ENCODE measurements around the gene ARL8B. TPM values are rescaled to one million over a fixed set of nuclear protein-coding genes. Genes with fewer than 3 reads are reported as not detected.

ARL8B gene
- total RNA-seq, 1 experiment from 2014 or later = 51.8 TPM

DNA sequence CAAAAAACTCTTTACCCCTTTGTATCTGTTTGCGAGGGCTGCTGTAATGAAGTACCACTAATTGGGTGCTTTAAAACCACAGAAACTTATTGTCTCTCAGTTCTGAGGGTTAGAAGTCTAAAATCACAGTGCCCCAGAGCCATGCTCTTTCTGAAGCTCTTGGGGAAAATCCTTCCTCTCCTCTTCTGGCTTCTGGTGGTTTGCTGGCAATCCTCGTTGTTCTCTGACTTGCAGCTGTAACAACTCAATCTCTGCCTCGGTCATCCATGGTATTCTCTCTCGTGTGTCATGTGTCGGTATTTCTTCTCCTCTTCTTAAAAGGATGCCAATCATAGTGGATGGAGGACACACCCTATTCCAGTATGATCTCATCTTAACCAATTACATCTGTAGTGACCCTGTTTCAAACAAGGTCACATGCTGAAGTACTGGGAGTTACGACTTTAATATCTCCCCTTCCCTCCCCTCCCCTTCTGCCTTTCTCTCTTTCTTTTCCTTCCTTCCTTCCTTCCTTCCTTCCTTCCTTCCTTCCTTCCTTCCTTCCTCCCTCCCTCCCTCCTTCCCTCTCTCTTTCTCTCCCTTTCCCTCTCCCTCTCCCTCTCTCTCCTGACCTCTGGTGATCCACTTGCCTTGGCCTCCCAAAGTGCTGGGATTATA is 6.5 kb upstream of the ARL8B start:
- Histone ChIP-seq H3K4me3 (ENCODE audit: low read depth in 2 of 2, low read length in 2 of 2) (no peak overlapping the region), H3K36me3 (ENCODE audit: control insufficient read depth, insufficient read depth, low read length) (no peaks in the 10 kb centered on the region), H3K27me3 (ENCODE audit: control insufficient read depth, insufficient read depth, low read length) (no peaks in the 10 kb centered on the region), H3K9me3 (ENCODE audit: control insufficient read depth, insufficient read depth, low read depth, low read length) (no peaks in the 10 kb centered on the region), H3K4me1 (ENCODE audit: control insufficient read depth, insufficient read depth, low read length) (no peaks in the 10 kb centered on the region), H3K27ac (ENCODE audit: low read length) (no peak overlapping the region)
- in situ Hi-C loops (cut with HindIII; ENCODE audit: low pct_unique_long_range_greater_than_20kb, low sequenced_read_pairs) = no loop called here
- no TSS peak for BruUV-seq (replicated peaks)
- ChIA-PET CTCF (no interaction called here), POLR2A (no interaction called here)
- ATAC-seq (no peak), DNase-seq (ENCODE audit: low read depth, low spot score) (no peak)
- intact Hi-C loops (cut with micrococcal nuclease; ENCODE audit: unreplicated experiment) = no loop called here
- TF ChIP-seq SIN3A (IDR thresholded peaks at IDR 0.05; ENCODE audit: borderline replicate concordance, insufficient read depth, low read depth, low read length) (no peak), REST (IDR thresholded peaks at IDR 0.05; ENCODE audit: insufficient read depth in 1 of 2, low read depth in 2 of 2, low read length in 1 of 2) (no peak), TCF7L2 (IDR thresholded peaks at IDR 0.05; ENCODE audit: low read depth, low read length) (no peak), POLR2AphosphoS5 (IDR thresholded peaks at IDR 0.05; ENCODE audit: low read depth, low read length) (no peak)
- TF ChIP-seq, protein P1, sequence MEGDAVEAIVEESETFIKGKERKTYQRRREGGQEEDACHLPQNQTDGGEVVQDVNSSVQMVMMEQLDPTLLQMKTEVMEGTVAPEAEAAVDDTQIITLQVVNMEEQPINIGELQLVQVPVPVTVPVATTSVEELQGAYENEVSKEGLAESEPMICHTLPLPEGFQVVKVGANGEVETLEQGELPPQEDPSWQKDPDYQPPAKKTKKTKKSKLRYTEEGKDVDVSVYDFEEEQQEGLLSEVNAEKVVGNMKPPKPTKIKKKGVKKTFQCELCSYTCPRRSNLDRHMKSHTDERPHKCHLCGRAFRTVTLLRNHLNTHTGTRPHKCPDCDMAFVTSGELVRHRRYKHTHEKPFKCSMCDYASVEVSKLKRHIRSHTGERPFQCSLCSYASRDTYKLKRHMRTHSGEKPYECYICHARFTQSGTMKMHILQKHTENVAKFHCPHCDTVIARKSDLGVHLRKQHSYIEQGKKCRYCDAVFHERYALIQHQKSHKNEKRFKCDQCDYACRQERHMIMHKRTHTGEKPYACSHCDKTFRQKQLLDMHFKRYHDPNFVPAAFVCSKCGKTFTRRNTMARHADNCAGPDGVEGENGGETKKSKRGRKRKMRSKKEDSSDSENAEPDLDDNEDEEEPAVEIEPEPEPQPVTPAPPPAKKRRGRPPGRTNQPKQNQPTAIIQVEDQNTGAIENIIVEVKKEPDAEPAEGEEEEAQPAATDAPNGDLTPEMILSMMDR (IDR thresholded peaks at IDR 0.05) = no peak

DNA sequence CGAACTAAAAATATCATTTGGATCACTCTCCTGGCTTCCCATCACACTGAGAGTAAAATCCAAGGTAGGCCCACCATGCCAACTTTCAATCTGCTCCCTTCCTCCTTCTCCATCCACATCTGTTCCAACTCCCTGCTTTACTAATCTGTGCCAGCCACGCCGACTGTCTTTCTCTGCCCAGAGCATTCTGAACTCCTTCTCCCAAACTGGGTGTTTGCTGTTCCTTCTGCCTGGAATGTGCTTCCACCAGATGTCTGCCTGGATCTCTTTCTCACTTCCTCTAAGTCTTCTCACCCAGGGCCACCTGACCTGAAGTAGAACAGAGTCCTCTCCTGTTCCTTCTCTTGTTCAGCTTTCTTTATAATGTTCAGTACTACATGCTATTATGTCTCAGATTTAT is 5.6 kb upstream of the ARL8B start:
- H3K27ac ChIP-seq (ENCODE audit: low read length) = no peak overlapping the region
- no peaks in the 10 kb centered on the region for H3K36me3 ChIP-seq (ENCODE audit: control insufficient read depth, insufficient read depth, low read length)
- DNase-seq (ENCODE audit: low read depth, low spot score) = no peak
- CTCF ChIA-PET = no interaction called here
- intact Hi-C loops (cut with micrococcal nuclease; ENCODE audit: unreplicated experiment) = no loop called here
- no peaks in the 10 kb centered on the region for H3K27me3 ChIP-seq (ENCODE audit: control insufficient read depth, insufficient read depth, low read length)
- H3K4me3 ChIP-seq (ENCODE audit: low read depth in 2 of 2, low read length in 2 of 2) = no peak overlapping the region
- H3K9me3 ChIP-seq (ENCODE audit: control insufficient read depth, insufficient read depth, low read depth, low read length) = no peaks in the 10 kb centered on the region
- in situ Hi-C loops (cut with HindIII; ENCODE audit: low pct_unique_long_range_greater_than_20kb, low sequenced_read_pairs) = no loop called here
- TF ChIP-seq TCF7L2 (IDR thresholded peaks at IDR 0.05; ENCODE audit: low read depth, low read length) (no peak), SIN3A (IDR thresholded peaks at IDR 0.05; ENCODE audit: borderline replicate concordance, insufficient read depth, low read depth, low read length) (no peak), REST (IDR thresholded peaks at IDR 0.05; ENCODE audit: insufficient read depth in 1 of 2, low read depth in 2 of 2, low read length in 1 of 2) (no peak), POLR2AphosphoS5 (IDR thresholded peaks at IDR 0.05; ENCODE audit: low read depth, low read length) (no peak)
- TF ChIP-seq, protein P1 (IDR thresholded peaks at IDR 0.05) = no peak
- no TSS peak for BruUV-seq (replicated peaks)
- POLR2A ChIA-PET = no interaction called here
- H3K4me1 ChIP-seq (ENCODE audit: control insufficient read depth, insufficient read depth, low read length) = no peaks in the 10 kb centered on the region; the same call in 1 of the 2 replicates
- ATAC-seq = no peak
